Right lung (tissue), 5 donors: Measurements from ENCODE around the gene DCST1. TPM values are rescaled to one million over a fixed set of nuclear protein-coding genes. Genes with fewer than 3 reads are reported as not detected.

Experiments
- DNase-seq, 2 donors: peaks; one replicate each; pipeline ENCODE4 v3.0.0-alpha.2; 2013
- polyA plus RNA-seq, 5 donors: library from polyadenylated mRNA; unstranded; fragments of 120-200 nt; gene quantifications; one replicate each; pipeline versions ENCODE4 v1.2.1 to v1.2.3, GENCODE V29; 2013; ENCODE audit warnings: inconsistent platforms in 1 of 5, low replicate concordance in 1 of 5; ENCODE audit not compliant: insufficient read length in 5 of 5, insufficient read depth in 1 of 5

The DCST1 gene
- polyA plus RNA-seq, 5 donors = 0.34 to 0.69 (median 0.53) TPM

DNA sequence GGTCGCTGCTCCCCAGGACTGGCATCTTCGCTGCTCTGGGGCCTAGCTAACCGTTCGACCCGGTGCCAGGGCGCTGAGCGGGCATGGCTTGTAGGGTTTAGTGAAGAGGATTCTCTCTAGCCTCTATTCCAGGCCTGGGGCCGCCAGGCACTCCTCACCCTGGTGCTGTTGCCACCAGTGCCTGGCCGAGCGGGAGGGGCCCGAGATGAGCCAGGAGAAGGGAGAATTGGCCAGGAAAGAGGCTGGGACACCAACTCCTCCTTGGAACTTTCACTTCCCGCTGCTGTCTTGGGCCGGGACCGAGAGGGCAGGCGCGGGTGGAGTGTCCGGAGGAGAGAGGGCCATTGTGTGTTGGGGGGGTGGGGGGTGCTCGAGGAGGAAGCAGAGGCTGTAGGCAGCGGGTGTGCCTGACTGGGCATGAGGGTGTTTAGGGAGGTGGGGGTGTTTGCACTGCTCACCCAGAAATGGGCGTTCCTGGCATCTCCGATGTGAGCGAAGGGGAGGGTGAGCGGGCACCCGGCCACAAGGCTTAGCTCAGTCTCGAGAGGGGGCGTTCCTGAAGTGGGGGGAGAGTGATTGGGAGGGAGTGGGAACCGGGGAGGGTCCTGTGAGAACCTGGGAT is 18.3 kb downstream of the DCST1 start:
- DNase-seq = no peak

GRCh38 chr1:155052439-155053395 is 19.1 kb downstream of the DCST1 start:
- DNase-seq = no peak

- no peak for DNase-seq
Measured at GRCh38 chr1:155053531-155054105, 20.0 kb downstream of the DCST1 start.

DNA sequence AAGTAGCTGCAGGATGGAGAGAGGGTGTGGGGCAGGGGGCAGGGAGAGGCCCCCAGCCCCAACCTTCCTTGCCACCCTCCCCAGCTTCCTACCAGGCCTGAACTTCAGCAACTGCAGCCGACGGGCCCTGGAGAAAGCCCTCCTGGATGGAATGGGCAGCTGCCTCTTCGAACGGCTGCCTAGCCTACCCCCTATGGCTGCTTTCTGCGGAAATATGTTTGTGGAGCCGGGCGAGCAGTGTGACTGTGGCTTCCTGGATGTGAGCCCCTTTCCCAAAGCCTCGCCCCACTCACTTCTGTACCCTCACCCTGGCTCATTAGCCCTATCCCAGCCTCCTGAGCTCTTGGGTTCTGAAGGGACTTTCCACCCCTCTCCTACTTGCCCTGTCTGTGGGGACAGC is 23.5 kb downstream of the DCST1 start:
- no peak for DNase-seq

DNA sequence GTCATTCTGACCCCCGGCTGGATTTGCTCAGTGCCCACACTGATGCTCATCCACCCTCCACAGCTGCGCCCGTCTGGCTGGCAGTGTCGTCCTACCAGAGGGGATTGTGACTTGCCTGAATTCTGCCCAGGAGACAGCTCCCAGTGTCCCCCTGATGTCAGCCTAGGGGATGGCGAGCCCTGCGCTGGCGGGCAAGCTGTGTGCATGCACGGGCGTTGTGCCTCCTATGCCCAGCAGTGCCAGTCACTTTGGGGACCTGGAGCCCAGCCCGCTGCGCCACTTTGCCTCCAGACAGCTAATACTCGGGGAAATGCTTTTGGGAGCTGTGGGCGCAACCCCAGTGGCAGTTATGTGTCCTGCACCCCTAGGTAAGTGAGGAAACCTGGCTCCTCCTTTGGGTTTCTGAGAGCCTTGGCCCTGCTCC is 24.2 kb downstream of the DCST1 start:
- no peak for DNase-seq

- DNase-seq = no peak
Measured at GRCh38 chr1:155060736-155061135, 27.1 kb downstream of the DCST1 start.

- DNase-seq = no peak
Measured at GRCh38 chr1:155061381-155062150, 27.9 kb downstream of the DCST1 start.

DNA sequence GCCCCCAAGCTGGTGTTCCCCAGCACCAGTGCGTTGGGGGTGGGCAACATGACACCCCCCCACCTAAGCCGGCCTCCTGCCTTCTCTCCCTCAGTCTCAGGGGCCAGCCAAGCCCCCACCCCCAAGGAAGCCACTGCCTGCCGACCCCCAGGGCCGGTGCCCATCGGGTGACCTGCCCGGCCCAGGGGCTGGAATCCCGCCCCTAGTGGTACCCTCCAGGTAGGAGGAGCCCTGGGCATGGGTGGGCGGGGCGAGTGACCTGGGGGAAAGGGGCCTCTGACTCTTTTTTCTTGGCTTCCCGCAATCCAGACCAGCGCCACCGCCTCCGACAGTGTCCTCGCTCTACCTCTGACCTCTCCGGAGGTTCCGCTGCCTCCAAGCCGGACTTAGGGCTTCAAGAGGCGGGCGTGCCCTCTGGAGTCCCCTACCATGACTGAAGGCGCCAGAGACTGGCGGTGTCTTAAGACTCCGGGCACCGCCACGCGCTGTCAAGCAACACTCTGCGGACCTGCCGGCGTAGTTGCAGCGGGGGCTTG is 28.6 kb downstream of the DCST1 start:
- DNase-seq = no peak

GRCh38 chr1:155062702-155063411 is 29.2 kb downstream of the DCST1 start:
- DNase-seq = no peak

DNA sequence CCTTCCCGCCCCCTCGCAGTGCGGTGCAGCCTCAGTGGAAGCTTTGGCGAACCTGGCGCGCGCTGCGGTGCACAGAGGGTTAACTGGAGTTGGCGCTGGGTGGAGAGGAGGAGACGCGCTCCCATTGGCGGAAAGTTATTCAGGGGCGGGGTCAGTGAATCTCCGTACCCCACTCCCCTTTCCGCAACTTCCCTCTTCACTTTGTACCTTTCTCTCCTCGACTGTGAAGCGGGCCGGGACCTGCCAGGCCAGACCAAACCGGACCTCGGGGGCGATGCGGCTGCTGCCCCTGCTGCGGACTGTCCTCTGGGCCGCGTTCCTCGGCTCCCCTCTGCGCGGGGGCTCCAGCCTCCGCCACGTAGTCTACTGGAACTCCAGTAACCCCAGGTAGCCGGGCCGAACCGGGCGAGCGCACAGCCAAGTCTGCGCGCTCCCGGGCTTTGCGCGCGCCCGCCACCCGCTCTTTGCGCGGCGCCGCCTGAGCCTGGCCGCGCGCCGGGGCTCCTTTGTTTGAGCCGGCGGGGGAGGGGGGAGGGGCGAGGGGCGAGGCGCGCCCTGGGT is 30.0 kb downstream of the DCST1 start, which contains the start of gene EFNA4:
EFNA4 (plus strand) TSS at position 191 of the 561 bp plus-strand sequence; CDS start at position 275, 84 bp downstream.
- DNase-seq = peak; percentile 84 to 87

DNA sequence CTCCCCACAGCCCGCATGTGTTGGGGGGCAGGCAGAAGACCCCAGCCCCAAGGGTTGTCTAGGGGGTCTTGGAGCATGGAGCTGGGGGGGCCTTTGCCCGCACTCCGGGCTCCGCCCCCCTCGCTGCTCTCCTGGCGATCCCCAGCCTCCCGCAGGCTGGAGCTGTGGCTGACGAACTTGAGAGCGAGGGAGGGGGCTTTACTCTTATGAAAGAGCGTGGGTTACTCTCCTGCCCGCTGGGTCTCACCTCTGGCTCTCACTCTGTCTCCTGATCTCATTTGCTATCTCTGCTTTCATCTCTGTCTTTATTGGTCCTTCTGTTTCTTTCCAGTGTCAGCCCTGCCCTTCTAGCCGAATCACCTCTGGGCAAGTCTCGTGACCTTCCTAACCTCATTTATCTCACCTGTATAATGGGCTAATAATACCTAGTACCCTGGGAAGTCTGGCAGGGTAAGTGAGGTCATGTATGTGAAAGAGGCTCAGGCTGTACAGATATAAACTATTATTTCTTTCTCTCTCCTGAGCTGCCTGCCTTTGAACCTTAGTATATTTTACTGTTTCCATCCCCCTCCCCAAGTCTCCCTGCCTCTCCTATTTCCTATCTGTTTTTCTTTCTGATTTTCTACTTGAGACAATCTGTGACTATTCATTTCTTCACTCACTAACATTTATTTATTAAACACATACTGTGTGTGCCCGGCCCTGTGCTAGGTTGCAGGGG is 30.6 kb downstream of the DCST1 start:
- DNase-seq = no peak

- no peak for DNase-seq
Measured at GRCh38 chr1:155064832-155065429, 31.3 kb downstream of the DCST1 start.

DNA sequence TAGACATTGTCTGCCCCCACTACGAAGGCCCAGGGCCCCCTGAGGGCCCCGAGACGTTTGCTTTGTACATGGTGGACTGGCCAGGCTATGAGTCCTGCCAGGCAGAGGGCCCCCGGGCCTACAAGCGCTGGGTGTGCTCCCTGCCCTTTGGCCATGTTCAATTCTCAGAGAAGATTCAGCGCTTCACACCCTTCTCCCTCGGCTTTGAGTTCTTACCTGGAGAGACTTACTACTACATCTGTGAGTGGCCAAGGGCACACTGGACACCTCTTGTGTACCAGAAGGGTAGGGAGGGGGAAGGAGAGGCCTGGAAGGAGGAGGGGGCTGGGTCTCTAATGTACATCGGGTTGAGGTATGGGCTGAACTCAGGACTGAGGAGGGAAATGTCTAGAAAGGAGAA is 33.2 kb downstream of the DCST1 start:
- DNase-seq = no peak

DNA sequence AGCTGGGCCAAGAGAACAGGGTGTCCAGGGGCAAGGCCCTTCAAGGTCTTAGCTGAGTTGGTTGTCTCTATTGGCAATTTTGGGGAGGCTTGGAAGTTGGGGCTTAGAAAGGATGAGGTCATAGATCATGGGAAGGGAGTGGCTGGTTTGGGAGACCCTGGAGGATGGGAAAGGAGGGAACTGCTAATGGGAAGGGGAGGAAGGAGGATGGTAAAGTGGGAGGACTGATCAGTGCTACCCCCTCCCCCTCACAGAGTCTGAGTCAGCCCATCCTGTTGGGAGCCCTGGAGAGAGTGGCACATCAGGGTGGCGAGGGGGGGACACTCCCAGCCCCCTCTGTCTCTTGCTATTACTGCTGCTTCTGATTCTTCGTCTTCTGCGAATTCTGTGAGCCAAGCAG is 35.0 kb downstream of the DCST1 start:
- no peak for DNase-seq

DNA sequence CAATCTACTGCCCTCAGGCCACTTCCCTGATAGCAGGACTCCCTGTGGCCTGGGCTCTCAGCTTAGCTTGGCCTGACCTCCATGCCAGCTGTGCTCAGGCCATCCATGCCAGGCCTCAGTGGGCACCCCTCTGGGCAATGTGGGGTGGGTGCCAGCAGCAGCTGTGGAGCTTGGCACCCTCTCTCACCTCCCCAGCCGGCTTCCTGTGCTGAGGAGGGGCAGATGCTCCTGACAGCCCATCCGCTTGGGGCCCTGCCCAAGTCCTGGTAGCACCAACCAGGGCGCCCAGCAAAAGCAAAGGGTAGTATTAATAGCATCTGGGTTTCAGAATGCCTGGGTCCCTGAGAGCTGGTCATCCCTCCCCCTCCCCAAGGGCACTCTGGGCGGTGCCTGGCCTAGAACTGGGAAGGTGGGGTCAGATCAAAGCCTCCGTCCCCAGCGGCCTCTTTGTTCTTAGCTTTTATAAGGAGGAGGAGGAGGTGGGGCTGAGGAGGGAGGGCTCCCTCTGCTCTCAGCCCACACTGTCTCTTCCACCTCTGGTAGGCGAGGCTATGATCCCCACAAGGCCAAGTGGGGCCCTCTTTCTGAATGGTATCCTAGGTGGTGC is 36.0 kb downstream of the DCST1 start:
- no peak for DNase-seq

DNA sequence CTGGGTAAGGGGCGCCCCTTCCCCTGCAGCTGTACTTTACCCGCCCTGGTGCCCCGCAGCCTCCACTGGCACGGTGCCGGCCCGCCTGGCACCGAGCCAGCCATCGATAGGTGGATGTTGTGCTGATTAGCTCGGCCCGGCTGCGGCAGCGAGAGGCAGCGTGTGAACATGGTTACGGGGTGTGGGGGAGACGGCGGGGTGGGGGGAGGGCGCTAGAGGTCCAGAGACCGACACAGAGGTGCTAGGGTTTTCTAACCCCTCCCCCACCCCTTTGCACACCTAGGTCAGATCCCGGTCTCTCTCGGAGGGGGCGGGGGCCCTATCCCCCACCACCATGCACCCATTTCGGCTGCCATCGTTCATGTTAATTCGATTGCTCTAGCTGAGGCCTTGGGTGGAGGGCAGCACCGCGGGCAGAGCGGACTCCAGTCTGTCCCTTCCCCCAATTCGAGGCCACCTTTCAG is 36.6 kb downstream of the DCST1 start:
- DNase-seq = no peak

- DNase-seq = peak in 1 of 2 donors; percentile 77
Measured at GRCh38 chr1:155070721-155071569, 37.3 kb downstream of the DCST1 start.

GRCh38 chr1:155071701-155072100 is 38.1 kb downstream of the DCST1 start:
- DNase-seq = no peak
